Caco-2 (cell line): ENCODE data around the gene TBPL1. TPM values are rescaled to one million over a fixed set of nuclear protein-coding genes. Genes with fewer than 3 reads are reported as not detected.

Source experiments
- BruUV-seq: library from RNA; stranded (reverse); fragments of 400-500 nt; replicated peaks from 2 replicates; lab custom pipeline; 2021; lab: Mats Ljungman, UMichigan
- CTCF ChIA-PET: fragments of 300-600 bp; sonication (Branson Sonifier 250); formaldehyde crosslinking; loops from one replicate; lab custom pipeline; 2022; ENCODE audit warnings: antibody characterized with exemption; lab: Charles Lee
- POLR2A ChIA-PET: fragments of 300-600 bp; sonication (Branson Sonifier 250); formaldehyde crosslinking; loops from one replicate; lab custom pipeline; 2022; ENCODE audit warnings: antibody characterized with exemption; lab: Charles Lee
- DNase-seq, 2 experiments: peaks; one replicate each; pipeline versions ENCODE4 v3.0.0 to v3.0.0-alpha.2; 2020 to 2022
- H3K27me3 ChIP-seq: replicated peaks from 2 replicates; pipeline ENCODE4 v1.6.0; 2011; ENCODE audit warnings: low read length; ENCODE audit not compliant: control insufficient read depth, insufficient read depth
- H3K36me3 ChIP-seq: 2 replicates; pipeline ENCODE4 v1.5.1; 2011; ENCODE audit warnings: low read length; ENCODE audit not compliant: control insufficient read depth, insufficient read depth
- H3K4me1 ChIP-seq: fragments of 250-450 bp; sonication (Bioruptor Pico); 2 replicates; pipeline ENCODE4 v1.5.1; 2020; ENCODE audit warnings: mild to moderate bottlenecking
- H3K4me3 ChIP-seq: 2 replicates; pipeline ENCODE4 v1.5.1; 2011; ENCODE audit warnings: low read depth, mild to moderate bottlenecking, control low read depth, low read length
- H3K9me3 ChIP-seq: fragments of 250-450 bp; sonication (Bioruptor Pico); 2 replicates; pipeline ENCODE4 v1.5.1; 2020; ENCODE audit warnings: mild to moderate bottlenecking, moderate library complexity
- H3K27ac Mint-ChIP-seq: one replicate; pipeline ENCODE4 v1.8.0; 2022; ENCODE audit warnings: mixed read lengths; ENCODE audit not compliant: unreplicated experiment
- H3K27me3 Mint-ChIP-seq: one replicate; pipeline ENCODE4 v1.8.0; 2022; ENCODE audit warnings: mixed read lengths; ENCODE audit not compliant: insufficient read depth, unreplicated experiment
- H3K36me3 Mint-ChIP-seq: one replicate; pipeline ENCODE4 v1.8.0; 2022; ENCODE audit warnings: mild to moderate bottlenecking, mixed read lengths; ENCODE audit not compliant: insufficient read depth, unreplicated experiment
- H3K4me1 Mint-ChIP-seq: one replicate; pipeline ENCODE4 v1.8.0; 2022; ENCODE audit warnings: low read depth, mixed read lengths; ENCODE audit not compliant: unreplicated experiment
- H3K4me3 Mint-ChIP-seq: one replicate; pipeline ENCODE4 v1.8.0; 2022; ENCODE audit warnings: mild to moderate bottlenecking, moderate library complexity, mixed read lengths; ENCODE audit not compliant: unreplicated experiment
- H3K9me3 Mint-ChIP-seq: one replicate; pipeline ENCODE4 v1.8.0; 2022; ENCODE audit warnings: mixed read lengths; ENCODE audit not compliant: unreplicated experiment
- CTCF ChIP-seq, 2 experiments: fragments of 200-600 bp in 1 of 2; IDR thresholded peaks; 1 replicate in 1 of 2; 2 replicates in 1 of 2; pipeline versions ENCODE4 v1.5.1 to v1.8.0; 2011 to 2022; ENCODE audit warnings: antibody characterized with exemption in 1 of 2, control low read depth in 1 of 2, inconsistent platforms in 1 of 2, low read depth in 1 of 2, low read length in 1 of 2, mild to moderate bottlenecking in 1 of 2, moderate library complexity in 1 of 2; ENCODE audit not compliant: insufficient read depth in 1 of 2, severe bottlenecking in 1 of 2, unreplicated experiment in 1 of 2
- intact Hi-C: fragments of 100-400 bp; cut with micrococcal nuclease; formaldehyde crosslinking; loops from one replicate; pipeline ENCODE4 v1.10.0; 2022; ENCODE audit not compliant: unreplicated experiment
- total RNA-seq: library from RNA; stranded (reverse); gene quantifications from 2 replicates; pipeline ENCODE4 v1.2.3, GENCODE V29; 2022

Gene TBPL1
- total RNA-seq, 1 experiment from 2014 or later = 19.3 TPM

DNA sequence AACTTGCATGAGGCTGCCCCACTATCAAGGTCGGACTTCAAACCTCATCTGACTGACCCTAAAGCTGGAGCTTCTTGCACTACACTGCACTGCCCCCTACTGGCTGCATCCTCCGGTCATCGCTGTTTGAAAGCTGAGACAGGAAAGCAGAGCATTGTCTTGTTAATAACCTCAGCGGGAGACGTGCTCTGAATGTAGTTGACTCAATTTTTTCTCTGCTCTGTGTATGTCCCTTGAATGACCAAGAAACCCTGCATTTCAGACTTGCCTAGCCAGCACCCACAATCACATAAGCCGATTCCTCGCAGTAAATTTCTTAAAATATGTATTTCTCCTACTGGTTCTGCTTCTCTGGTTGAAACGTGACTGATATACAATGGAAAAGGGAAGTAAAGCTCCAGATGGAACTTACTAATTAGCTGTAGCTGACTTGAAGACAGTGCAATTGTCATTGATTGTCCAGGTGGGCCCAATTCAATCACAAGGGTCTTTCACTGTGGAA is 36.3 kb upstream of the TBPL1 start:
- Histone ChIP-seq H3K4me1 (no peaks in the 10 kb centered on the region), H3K4me3 (no peak overlapping the region), H3K27me3 (no peaks in the 10 kb centered on the region), H3K9me3 (no peaks in the 10 kb centered on the region), H3K36me3 (no peaks in the 10 kb centered on the region)
- peak; percentile 83 to 86 for DNase-seq
- Mint-ChIP-seq H3K4me1 (no peaks in the 10 kb centered on the region), H3K27ac (no peak overlapping the region), H3K4me3 (no peak overlapping the region), H3K36me3 (no peaks in the 10 kb centered on the region), H3K9me3 (peaks cover 14% of the 10 kb centered on the region), H3K27me3 (peaks cover 16% of the 10 kb centered on the region)
- intact Hi-C loops = loop anchor here (1.0 kb wide), 3 partner anchors 61 to 347 kb away; no protein-coding TSS in a partner anchor
- ChIA-PET CTCF (interaction anchor here (0.6 to 2.4 kb wide), 10 partner anchors 17 to 906 kb away, joined by 3 to 39 read pairs (median 5); no protein-coding TSS in a partner anchor), POLR2A (no interaction called here)
- TF ChIP-seq CTCF (IDR thresholded peaks at IDR 0.05; ENCODE audit: insufficient read depth in 1 of 2, low read depth in 1 of 2, low read length in 1 of 2, severe bottlenecking in 1 of 2, unreplicated experiment in 1 of 2) = peak; percentile 84 to 92
- no TSS peak for BruUV-seq

DNA sequence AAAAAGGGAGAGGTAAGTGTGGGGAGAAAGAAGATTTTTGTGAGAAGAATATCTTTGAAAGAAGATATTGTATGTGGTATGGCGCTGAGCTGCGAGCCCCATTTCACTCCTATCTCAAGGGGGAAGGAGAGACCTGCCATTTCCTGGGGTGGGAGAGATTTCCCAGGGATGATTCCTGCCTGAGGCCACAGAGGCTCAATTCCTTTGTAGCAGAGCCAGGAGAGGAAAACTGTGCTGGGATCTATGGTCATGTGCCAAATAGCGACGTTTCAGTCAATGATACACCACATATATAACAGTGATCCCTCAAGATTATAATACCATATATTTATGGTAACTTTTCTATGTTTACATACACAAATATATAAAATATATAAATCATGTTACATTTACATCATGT is 35.2 kb upstream of the TBPL1 start:
- no peaks in the 10 kb centered on the region for H3K36me3 Mint-ChIP-seq
- H3K27me3 Mint-ChIP-seq = peaks cover 12% of the 10 kb centered on the region
- H3K27ac Mint-ChIP-seq = no peak overlapping the region
- H3K4me1 Mint-ChIP-seq = no peaks in the 10 kb centered on the region
- DNase-seq = no peak
- BruUV-seq = no TSS peak
- H3K27me3 ChIP-seq = no peaks in the 10 kb centered on the region
- intact Hi-C loops = no loop called here
- no peak overlapping the region for H3K4me3 ChIP-seq
- no peak for TF ChIP-seq CTCF (IDR thresholded peaks at IDR 0.05; ENCODE audit: insufficient read depth in 1 of 2, low read depth in 1 of 2, low read length in 1 of 2, severe bottlenecking in 1 of 2, unreplicated experiment in 1 of 2)
- CTCF ChIA-PET = interaction anchor here (2.2 kb wide), 1 partner anchor 80 kb away, joined by 33 read pairs; no protein-coding TSS in a partner anchor
- H3K4me3 Mint-ChIP-seq = no peak overlapping the region
- no peaks in the 10 kb centered on the region for H3K9me3 ChIP-seq
- no peaks in the 10 kb centered on the region for H3K4me1 ChIP-seq
- POLR2A ChIA-PET = no interaction called here
- peaks cover 14% of the 10 kb centered on the region for H3K9me3 Mint-ChIP-seq
- no peaks in the 10 kb centered on the region for H3K36me3 ChIP-seq

DNA sequence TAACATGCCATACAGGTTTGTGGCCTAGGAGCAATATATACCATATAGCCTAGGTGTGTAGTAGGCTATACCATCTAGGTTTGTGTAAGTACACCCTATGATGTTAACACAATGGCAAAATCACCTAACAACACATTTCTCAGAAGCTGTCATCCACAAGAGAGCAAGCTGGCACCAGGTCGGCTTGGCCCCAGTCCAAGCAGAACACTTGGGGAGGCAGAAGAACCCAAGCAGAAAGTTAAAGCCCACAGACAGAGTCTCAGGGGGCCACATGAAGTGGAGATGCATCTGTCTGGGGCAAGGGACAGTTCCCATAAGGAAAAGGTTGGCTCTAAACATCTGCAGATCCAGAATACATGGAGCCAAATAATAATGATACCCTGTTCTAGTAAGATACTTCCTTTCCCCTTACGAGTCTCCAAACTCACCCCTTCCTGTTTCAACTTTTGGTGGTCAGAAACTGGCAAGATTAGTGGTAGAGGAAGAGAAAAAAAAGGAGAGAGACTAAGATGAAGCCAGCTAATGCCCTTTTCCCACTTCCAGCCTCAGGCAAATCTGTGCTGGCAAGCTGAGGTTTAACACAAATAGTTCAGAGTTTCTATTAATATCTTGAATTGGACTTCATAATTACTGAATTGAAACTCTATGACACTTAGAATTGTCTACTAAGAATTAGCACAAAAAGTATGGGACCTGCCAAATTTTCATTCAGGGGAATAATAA is 34.7 kb upstream of the TBPL1 start:
- H3K36me3 Mint-ChIP-seq = no peaks in the 10 kb centered on the region
- H3K4me3 ChIP-seq = no peak overlapping the region
- H3K27me3 Mint-ChIP-seq = peaks cover 11% of the 10 kb centered on the region
- H3K36me3 ChIP-seq = no peaks in the 10 kb centered on the region
- DNase-seq = no peak
- peaks cover 8% of the 10 kb centered on the region for H3K9me3 Mint-ChIP-seq
- POLR2A ChIA-PET = no interaction called here
- no peak for TF ChIP-seq CTCF (IDR thresholded peaks at IDR 0.05; ENCODE audit: insufficient read depth in 1 of 2, low read depth in 1 of 2, low read length in 1 of 2, severe bottlenecking in 1 of 2, unreplicated experiment in 1 of 2)
- CTCF ChIA-PET = no interaction called here
- no peaks in the 10 kb centered on the region for H3K4me1 ChIP-seq
- no peaks in the 10 kb centered on the region for H3K4me1 Mint-ChIP-seq
- H3K27me3 ChIP-seq = no peaks in the 10 kb centered on the region
- BruUV-seq = no TSS peak
- no peak overlapping the region for H3K27ac Mint-ChIP-seq
- no peaks in the 10 kb centered on the region for H3K9me3 ChIP-seq
- H3K4me3 Mint-ChIP-seq = no peak overlapping the region
- intact Hi-C loops = no loop called here
